ENCODE measurements around the gene SPOCD1. TPM values are rescaled to one million over a fixed set of nuclear protein-coding genes. Genes with fewer than 3 reads are reported as not detected.

SPOCD1 gene
- total RNA-seq = 1 to 10 TPM in 1 of 9 donors, under 1 TPM in 8; 0.09 to 1.9 (median 0.61) TPM
- polyA plus RNA-seq = 1 to 10 TPM in 2 of 3 donors, under 1 TPM in 1; 0.46 to 2.4 (median 1.3) TPM
- long read RNA-seq, donor 1 = 0 reads
- long read RNA-seq, donor 2 = 0 reads
- long read RNA-seq, donor 3 = 0 reads
- long read RNA-seq, donor 4 = 0 reads
- long read RNA-seq, donor 5, partial matches to known transcripts = 1 of 2 reads
- long read RNA-seq, donor 5, other reads (novel, unspliced or antisense) = 1 of 2 reads
- long read RNA-seq, donor 6 = 0 reads
- long read RNA-seq, donor 7 = 0 reads
- long read RNA-seq, donor 8 = 0 reads
- long read RNA-seq, donor 9 = 0 reads
- long read RNA-seq, donor 10 = 0 reads

- peak; percentile 64 to 89 (median 72) for DNase-seq
- no peaks in the 10 kb centered on the region for H3K27me3 ChIP-seq
- 42 to 54% (median 48%) methylated on average over 12 to 23 of the region's 23 CpGs for WGBS, 4 donors
- TF ChIP-seq POLR2A (IDR thresholded peaks at IDR 0.05) = no peak
- TF ChIP-seq, protein P1, sequence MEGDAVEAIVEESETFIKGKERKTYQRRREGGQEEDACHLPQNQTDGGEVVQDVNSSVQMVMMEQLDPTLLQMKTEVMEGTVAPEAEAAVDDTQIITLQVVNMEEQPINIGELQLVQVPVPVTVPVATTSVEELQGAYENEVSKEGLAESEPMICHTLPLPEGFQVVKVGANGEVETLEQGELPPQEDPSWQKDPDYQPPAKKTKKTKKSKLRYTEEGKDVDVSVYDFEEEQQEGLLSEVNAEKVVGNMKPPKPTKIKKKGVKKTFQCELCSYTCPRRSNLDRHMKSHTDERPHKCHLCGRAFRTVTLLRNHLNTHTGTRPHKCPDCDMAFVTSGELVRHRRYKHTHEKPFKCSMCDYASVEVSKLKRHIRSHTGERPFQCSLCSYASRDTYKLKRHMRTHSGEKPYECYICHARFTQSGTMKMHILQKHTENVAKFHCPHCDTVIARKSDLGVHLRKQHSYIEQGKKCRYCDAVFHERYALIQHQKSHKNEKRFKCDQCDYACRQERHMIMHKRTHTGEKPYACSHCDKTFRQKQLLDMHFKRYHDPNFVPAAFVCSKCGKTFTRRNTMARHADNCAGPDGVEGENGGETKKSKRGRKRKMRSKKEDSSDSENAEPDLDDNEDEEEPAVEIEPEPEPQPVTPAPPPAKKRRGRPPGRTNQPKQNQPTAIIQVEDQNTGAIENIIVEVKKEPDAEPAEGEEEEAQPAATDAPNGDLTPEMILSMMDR (IDR thresholded peaks at IDR 0.05) = peak; percentile 44 to 74 (median 58)
- H3K4me1 ChIP-seq (replicated peaks in 1 of 2) = no peaks in the 10 kb centered on the region
- H3K36me3 ChIP-seq (replicated peaks in 1 of 2) = no peaks in the 10 kb centered on the region
- H3K4me3 ChIP-seq = no peak within 1 kb of the TSS
- intact Hi-C loops (cut with DNase I) = loop anchor here (10.0 kb wide), 1 partner anchor 149 kb away; no protein-coding TSS in a partner anchor
- H3K27ac ChIP-seq = no peak within 1 kb of the TSS
- no peaks in the 10 kb centered on the region for H3K9me3 ChIP-seq (replicated peaks in 1 of 3)
Measured at GRCh38 chr1:31815752-31816500, at the start of gene SPOCD1. Gene SPOCD1, minus strand, starts transcription at chr1:31816022. Its CDS starts 689 bp downstream, at chr1:31815333.

DNA sequence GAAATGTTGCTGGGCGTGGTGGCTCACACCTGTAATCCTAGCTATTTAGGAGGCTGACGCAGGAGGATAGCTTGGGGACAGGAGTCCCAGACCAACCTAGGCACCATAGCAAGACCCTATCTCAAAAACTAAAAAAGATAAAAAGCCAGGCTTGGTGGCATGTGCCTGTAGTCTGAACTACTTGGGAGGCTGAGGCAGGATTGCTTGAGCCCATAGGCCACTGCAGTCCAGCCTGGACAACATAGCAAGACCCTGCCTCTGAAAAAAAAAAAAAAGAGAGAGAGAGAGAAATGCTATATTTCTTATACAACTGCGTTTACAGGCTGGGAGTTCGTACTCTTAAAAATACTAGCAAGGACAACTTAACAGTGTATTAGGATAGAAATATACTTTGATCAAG, 46.2 kb upstream of the SPOCD1 start:
- TF ChIP-seq, protein P1 (IDR thresholded peaks at IDR 0.05) = no peak
- TF ChIP-seq POLR2A (IDR thresholded peaks at IDR 0.05) = no peak
- 80 to 88% (median 84%) methylated on average over 4 of the region's 4 CpGs for WGBS, 4 donors
- H3K27me3 ChIP-seq = no peaks in the 10 kb centered on the region
- H3K9me3 ChIP-seq (replicated peaks in 1 of 3) = no peaks in the 10 kb centered on the region
- intact Hi-C loops (cut with DNase I) = no loop called here
- DNase-seq = no peak
- H3K4me1 ChIP-seq (replicated peaks in 1 of 2) = no peaks in the 10 kb centered on the region
- H3K36me3 ChIP-seq (replicated peaks in 1 of 2) = no peaks in the 10 kb centered on the region
- no peak overlapping the region for H3K27ac ChIP-seq
- H3K4me3 ChIP-seq = no peak overlapping the region

DNA sequence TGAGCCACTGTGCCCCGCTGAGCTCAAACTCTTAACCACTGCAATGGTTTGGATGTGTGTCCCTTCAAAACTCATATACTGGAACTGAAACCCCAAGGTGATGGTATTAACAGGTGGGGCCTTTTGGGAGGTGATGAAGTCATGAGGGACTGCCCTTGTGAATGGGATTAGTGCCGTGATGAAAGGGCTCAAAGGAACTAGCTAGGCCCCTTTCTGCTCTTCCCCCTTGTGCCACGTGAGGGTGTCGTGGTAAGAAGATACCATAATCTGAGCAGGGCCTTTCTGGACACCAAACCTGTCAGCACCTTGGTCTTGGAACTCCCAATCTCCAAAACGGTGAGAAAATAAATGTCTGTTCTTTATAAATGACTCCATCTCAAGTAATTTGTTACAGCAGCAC, 45.5 kb upstream of the SPOCD1 start:
- Histone ChIP-seq H3K27ac (no peak overlapping the region), H3K36me3 (replicated peaks in 1 of 2) (no peaks in the 10 kb centered on the region), H3K27me3 (no peaks in the 10 kb centered on the region), H3K4me1 (replicated peaks in 1 of 2) (no peaks in the 10 kb centered on the region), H3K4me3 (no peak overlapping the region), H3K9me3 (replicated peaks in 1 of 3) (no peaks in the 10 kb centered on the region)
- intact Hi-C loops (cut with DNase I) = no loop called here
- 76 to 91% (median 80%) methylated on average over 4 to 5 of the region's 5 CpGs for WGBS, 4 donors
- TF ChIP-seq, protein P1 (IDR thresholded peaks at IDR 0.05) = no peak
- TF ChIP-seq POLR2A (IDR thresholded peaks at IDR 0.05) = no peak
- no peak for DNase-seq

DNA sequence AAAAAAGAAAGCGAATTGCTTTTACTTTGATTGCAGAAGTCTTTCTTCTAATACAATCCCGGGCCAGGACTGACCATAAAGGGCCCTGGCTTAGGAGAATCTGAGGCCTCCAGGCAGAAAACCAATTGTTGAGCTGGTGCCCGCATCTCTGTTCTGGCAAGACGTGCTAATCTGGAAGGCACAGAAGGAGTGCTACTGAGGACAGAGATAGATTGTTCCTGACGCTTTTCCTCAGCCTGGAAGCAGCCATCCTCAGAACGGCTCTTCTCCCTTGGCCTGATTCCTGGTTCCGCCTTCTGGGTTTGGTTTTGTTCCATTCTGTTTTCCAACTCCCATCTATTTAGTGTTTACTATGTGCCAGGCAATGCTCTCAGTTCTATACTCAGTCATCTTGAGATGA, 44.8 kb upstream of the SPOCD1 start:
- no peaks in the 10 kb centered on the region for H3K27me3 ChIP-seq
- H3K27ac ChIP-seq = no peak overlapping the region
- H3K4me3 ChIP-seq = no peak overlapping the region
- intact Hi-C loops (cut with DNase I) = no loop called here
- no peak for DNase-seq
- 81 to 85% (median 84%) methylated on average over 7 of the region's 7 CpGs for WGBS, 4 donors
- H3K4me1 ChIP-seq (replicated peaks in 1 of 2) = no peaks in the 10 kb centered on the region
- TF ChIP-seq, protein P1 (IDR thresholded peaks at IDR 0.05) = no peak
- TF ChIP-seq POLR2A (IDR thresholded peaks at IDR 0.05) = no peak
- H3K36me3 ChIP-seq (replicated peaks in 1 of 2) = no peaks in the 10 kb centered on the region
- H3K9me3 ChIP-seq (replicated peaks in 1 of 3) = no peaks in the 10 kb centered on the region

Measured in adrenal gland (tissue), 19 donors.